ENCODE measurements around the gene MYO3B.

The MYO3B gene

DNA sequence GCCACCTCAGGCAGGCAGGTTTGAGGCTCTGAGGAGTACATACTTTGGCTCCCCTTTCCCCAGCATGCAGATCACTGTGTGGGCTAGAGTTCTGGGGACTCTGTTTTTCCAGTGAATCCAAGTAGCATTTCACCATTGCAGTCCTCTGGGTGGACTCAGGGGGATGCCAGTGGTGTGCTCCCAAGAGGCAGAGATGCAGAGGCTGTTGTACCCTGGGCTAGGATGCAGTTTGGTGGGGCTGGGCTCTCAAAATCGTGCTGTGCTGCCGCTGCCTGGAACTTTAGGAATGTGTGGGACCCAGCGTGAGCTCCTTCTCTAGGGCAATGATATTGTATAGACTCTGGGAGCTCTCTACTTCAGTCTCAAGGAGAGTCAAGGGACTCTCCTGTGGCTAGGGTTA is 104.9 kb downstream of the MYO3B start:
- TF ChIP-seq ZFX (IDR thresholded peaks at IDR 0.05; ENCODE audit: borderline replicate concordance): no peak
- TF ChIP-seq, protein P1, sequence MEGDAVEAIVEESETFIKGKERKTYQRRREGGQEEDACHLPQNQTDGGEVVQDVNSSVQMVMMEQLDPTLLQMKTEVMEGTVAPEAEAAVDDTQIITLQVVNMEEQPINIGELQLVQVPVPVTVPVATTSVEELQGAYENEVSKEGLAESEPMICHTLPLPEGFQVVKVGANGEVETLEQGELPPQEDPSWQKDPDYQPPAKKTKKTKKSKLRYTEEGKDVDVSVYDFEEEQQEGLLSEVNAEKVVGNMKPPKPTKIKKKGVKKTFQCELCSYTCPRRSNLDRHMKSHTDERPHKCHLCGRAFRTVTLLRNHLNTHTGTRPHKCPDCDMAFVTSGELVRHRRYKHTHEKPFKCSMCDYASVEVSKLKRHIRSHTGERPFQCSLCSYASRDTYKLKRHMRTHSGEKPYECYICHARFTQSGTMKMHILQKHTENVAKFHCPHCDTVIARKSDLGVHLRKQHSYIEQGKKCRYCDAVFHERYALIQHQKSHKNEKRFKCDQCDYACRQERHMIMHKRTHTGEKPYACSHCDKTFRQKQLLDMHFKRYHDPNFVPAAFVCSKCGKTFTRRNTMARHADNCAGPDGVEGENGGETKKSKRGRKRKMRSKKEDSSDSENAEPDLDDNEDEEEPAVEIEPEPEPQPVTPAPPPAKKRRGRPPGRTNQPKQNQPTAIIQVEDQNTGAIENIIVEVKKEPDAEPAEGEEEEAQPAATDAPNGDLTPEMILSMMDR (IDR thresholded peaks at IDR 0.05): no peak
- no peak overlapping the region for H3K27ac ChIP-seq

- TF ChIP-seq, protein P1 (IDR thresholded peaks at IDR 0.05): no peak
- no peak for TF ChIP-seq ZFX (IDR thresholded peaks at IDR 0.05; ENCODE audit: borderline replicate concordance)
- no peak overlapping the region for H3K27ac ChIP-seq
Measured at GRCh38 chr2:170284205-170284604, 106.3 kb downstream of the MYO3B start.

GRCh38 chr2:170288859-170289258 is 110.9 kb downstream of the MYO3B start:
- H3K27ac ChIP-seq: no peak overlapping the region
- TF ChIP-seq, protein P1 (IDR thresholded peaks at IDR 0.05): no peak
- no peak for TF ChIP-seq ZFX (IDR thresholded peaks at IDR 0.05; ENCODE audit: borderline replicate concordance)

GRCh38 chr2:170291474-170291873 is 113.5 kb downstream of the MYO3B start:
- TF ChIP-seq, protein P1 (IDR thresholded peaks at IDR 0.05): no peak
- TF ChIP-seq ZFX (IDR thresholded peaks at IDR 0.05; ENCODE audit: borderline replicate concordance): no peak

DNA sequence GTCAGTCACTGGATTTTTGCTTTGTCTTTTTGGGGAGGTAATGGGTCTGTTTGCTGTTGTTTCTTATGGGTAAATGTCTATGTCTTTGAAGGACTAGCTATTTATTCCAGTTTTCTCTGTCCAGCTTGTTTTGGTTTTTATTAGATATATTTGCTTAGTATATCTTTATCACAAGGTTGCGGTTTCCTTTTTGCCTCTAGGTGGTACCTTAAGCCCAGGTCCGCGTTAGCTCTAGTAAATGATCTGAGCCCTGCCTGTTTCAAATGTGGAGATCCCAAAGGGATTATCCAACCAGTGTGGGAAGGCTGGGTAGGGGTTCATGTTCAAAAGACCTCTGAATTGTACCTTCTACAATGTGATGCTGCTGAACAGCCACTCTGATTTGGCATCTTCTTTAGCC is 114.5 kb downstream of the MYO3B start:
- no peak for TF ChIP-seq ZFX (IDR thresholded peaks at IDR 0.05; ENCODE audit: borderline replicate concordance)
- TF ChIP-seq, protein P1 (IDR thresholded peaks at IDR 0.05): no peak
- no peak overlapping the region for H3K27ac ChIP-seq

More at GRCh38 chr2:170291474-170291873, 113.5 kb downstream of the MYO3B start:
- no peak overlapping the region for H3K27ac ChIP-seq

DNA sequence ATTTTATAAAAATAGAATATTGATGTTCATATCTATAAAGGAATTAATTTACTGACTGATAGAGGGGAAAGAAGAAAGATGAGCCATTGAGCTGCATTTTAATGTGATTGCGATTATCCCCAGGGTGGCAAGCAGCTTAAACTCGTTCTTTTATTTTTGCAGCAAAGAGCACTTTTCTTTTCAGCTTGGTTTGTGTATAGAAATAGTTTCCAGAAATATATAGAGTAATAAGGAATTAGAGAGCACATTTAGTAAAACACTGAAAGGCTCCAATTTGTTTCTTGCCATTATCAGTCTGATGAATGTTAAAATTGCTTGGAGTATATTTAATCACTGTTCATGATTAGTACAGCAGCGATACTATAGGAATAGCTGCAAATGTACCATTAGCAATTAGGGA is 119.5 kb downstream of the MYO3B start:
- H3K27ac ChIP-seq: no peak overlapping the region
- TF ChIP-seq, protein P1 (IDR thresholded peaks at IDR 0.05): no peak
- no peak for TF ChIP-seq ZFX (IDR thresholded peaks at IDR 0.05; ENCODE audit: borderline replicate concordance)

GRCh38 chr2:170298115-170298514 is 120.2 kb downstream of the MYO3B start:
- TF ChIP-seq, protein P1 (IDR thresholded peaks at IDR 0.05): no peak
- no peak for TF ChIP-seq ZFX (IDR thresholded peaks at IDR 0.05; ENCODE audit: borderline replicate concordance)
- H3K27ac ChIP-seq: no peak overlapping the region
